ENCODE data around the gene IKZF5.

Gene IKZF5

GRCh38 chr10:123017421-123018165 is 9.0 kb upstream of the IKZF5 start:
- no peak for DNase-seq

- DNase-seq, result no peak
Observed at GRCh38 chr10:123016228-123016627, 7.6 kb upstream of the IKZF5 start.

DNA sequence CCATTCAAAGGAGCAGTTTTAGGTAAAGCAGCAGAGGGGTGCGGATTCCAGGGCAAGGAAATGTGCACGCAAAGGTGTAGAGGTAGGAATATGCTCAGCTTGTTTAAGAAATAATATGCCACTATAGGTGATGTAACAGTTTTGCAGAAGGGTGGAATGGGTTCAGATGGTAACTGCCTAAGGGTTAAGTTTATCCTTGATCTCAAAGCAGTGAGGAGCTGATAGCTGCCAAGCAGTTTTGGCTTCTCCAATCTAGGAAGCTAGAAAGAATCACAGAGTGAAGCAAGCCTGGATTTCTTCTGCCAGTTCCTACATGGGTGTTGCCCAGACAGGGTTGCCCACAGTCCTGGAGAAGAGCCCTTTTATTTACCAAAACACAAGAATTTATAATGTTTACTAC is 6.2 kb upstream of the IKZF5 start:
- no peak for DNase-seq

- no peak for DNase-seq
Observed at GRCh38 chr10:123013456-123014419, 5.1 kb upstream of the IKZF5 start.

DNA sequence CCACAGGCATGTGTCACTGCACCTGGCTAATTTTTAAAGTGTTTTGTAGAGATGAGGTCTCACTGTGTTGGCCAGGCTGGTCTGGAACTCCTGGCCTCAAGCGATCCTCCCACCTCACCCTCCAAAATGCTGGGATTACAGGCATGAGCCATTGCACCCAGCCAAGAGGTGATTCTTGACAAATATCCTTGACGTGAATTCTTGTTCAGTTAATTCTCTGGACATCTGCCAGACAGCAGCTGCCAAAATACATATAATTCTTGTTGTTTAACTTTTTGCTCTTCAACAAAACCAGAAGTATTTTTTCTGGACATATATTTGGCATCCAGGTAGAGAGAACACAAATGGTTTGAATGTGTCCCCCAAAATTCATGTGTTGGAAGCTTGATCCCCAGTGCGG is 3.4 kb upstream of the IKZF5 start:
- no peak for DNase-seq

DNA sequence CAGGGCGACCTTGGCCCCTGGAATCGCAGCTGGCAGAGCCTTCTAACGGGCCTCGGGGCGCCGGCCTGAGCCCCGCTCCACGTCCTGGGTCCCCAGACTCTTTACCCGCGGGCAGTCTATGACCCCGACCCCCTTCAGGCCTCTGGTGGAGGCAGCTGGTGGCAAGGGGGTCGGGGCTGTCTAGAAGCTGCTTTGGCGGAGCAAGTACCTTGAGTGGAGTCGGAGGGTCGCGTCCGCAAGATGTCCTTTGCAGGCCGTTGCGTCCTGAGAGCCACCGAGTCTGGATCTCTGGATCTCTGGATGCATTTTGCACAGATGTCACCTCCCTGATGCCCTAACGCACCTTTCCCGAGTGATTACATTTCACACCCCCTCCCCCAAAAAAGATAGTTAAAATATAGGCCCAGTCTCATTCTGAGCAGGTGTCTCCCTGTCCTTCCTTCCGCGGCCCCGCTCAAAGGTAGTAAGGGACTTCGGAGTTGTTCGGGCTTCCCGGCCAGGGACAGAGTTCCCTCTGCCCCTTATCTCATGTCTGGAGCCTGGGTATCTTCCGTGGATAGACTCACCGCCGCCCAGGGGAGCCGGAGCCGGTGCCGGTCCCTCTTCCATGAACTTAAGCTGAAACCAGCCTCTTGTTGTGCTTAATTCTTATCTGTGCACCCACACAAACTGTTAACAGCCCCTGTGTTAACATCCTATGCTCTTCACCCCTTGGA is 668 bp upstream of the IKZF5 start:
- peak; percentile 80 for DNase-seq

DNA sequence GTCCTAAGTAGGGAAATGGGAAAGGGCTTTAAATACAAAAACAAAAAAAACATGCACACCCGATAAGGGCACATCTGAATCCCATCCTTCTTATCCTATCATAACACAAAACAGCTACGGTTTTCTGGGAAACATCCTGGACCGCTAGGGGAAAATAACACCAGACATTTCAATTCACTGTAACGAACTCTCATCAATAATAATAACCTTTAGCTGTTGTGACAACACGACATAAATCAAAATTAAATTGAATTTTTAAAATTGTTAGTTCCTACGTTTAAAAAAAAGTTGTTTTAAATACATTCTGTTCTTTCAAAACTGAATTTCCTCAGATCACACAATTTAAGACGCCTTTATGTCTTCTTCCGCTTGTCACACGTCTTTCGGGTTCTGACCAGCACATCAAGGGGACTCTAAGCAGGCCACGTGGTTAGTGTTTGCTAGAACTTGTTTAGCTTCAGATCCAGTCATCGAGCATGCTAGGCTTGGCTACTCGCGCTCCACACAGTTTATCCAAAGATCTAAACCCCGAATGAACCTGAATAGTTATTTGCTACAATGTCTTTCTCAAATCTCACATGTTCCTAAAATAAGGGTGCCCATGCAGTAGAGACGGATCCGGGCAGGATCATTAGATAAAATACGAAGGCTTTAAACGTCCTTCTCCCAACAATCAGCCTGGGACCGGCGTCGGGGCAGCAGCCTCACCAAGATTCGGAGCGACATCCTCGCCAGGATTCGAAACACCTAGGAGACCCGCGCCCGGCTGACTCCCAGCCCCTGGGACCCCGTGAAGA is 839 bp downstream of the IKZF5 start:
- DNase-seq, result no peak

DNA sequence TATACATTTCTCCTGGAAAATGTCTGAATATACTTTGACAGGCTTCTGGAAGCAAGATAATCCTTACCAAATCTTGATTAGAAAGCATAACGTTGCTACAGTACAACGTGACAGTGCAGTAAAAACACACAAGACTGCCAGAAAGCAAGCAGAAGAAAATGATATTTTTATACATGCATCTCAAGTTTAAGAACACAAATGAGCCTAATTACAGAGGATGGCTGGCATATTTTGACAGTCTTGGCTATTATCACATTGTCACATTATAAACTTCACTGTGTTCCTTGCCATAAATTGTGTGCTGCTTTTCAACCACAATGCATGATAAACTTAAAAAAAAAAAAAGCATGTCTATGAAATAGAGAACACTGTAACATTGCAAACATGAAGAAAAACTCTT is 4.3 kb downstream of the IKZF5 start:
- no peak for DNase-seq

DNA sequence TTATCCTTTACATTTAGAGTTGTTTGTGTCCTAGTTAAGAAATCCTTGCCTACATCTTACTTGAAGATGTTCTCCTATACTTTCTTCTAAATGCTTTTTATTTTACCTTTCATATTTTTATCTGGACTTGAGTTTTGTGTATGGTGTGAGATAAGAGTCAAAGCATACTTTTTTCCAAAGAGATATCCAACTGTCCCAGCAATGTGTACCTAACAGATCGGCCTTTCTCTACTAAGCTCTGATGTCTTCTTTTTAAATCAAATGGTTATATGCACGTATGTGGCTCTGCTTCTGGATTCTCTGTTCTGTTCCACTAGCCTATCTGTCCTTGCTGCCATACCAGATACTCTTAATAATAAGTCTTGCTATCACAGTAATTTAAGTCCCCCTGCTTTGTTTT is 7.2 kb downstream of the IKZF5 start:
- DNase-seq, result no peak

DNA sequence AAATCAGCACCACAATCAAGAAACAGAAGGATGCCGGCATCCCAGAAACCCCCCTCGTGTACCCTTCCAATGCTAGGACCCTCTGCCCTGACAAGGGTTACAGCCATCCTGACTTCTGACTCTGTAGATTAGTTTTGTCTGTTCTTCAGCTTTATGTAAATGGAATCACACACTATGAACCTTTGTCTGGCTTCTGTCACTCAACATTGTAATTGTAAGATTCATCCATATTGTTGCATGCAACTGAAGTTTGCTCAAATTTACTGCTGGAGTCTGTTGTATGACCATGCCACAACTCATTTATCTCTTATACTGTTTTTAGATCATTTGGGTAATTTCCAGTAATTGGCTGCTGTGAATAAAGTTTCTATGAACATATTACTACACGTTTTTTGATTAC is 8.4 kb downstream of the IKZF5 start:
- no peak for DNase-seq

DNA sequence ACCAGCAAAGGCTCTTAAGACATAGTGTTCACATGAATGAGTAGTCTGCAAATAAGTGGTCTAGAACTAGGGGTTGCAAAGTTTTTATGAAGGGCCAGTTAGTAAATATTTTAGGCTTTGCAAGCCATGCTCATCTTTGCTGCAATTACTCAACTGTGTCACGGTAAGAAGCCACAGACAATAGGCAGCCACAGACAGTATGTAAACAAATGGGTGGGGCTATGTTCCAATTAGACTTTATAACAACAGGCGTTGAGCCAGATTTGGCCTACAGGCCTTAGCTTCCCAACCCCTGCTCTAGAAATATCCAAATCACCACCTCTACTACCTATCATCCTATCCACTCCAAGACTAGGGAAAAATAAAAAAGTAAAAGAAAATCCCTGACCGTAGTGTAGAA is 9.2 kb downstream of the IKZF5 start:
- no peak for DNase-seq

GRCh38 chr10:122998934-122999333 is 9.7 kb downstream of the IKZF5 start:
- no peak for DNase-seq

GRCh38 chr10:122998360-122998917 is 10.2 kb downstream of the IKZF5 start:
- DNase-seq, result no peak

DNA sequence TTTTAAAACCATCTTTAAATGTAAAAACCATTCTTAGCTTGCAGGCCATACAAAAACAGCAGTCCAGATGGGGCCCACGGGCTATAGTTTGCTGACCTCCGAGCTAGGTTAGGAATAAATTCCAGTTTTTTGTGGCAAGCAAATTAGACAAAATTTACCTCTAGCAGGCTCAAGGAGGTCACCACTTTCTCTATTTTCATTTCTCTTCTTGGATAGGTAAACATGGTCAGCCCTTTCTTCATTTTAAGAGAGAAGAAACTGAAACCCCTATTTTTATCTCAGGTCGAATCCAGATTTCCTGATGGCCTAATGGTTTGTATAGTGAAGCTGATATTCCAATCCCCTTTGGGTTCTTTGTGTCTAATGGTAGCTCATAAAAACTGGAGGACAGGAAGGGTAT is 10.7 kb downstream of the IKZF5 start:
- DNase-seq, result no peak

DNA sequence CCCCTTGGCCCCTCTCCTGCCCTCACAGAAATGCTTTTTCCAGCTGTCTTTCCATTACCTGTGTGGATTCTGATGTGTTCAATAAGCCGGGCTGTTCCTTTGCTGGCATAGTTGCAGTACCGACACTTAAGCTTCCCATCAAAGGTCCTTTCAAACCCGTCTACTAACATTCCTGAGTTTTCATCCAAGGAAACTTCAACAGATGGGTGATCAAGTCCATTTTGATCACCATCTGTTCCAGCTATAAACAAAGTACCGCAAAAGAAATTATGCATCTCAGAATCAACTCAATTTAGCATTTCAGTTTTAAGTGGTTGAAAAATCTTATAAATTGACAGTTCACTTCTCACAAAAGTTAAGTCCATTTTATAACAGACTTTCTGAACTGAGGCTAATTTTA is 12.7 kb downstream of the IKZF5 start:
- DNase-seq, result no peak

GRCh38 chr10:122993797-122994336 is 14.7 kb downstream of the IKZF5 start:
- no peak for DNase-seq

DNA sequence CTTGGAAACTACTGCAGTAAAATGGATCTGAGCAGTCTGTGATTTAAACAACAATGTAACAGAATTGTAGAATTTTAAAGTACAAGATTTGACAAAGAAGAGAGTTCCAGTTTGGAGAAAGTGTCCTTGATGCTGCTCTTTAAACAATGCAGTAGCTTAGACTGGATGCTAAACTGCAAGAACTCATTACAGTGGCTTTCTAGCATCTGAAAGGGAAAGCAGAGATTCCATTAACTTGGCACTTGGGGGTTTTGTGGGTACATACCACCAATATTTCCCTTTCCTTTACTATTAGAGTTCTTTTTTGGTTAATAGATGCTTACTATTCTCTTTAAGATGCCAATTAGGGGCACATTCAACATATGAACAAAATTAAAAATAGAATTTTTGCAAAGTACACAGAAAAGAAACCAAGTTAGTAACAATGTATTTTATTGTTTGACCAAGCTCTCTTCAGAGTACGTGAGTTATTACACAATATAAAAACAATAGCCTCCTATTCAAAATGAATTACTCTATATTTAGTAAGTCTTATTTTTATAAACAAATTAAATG is 16.5 kb downstream of the IKZF5 start:
- no peak for DNase-seq

DNA sequence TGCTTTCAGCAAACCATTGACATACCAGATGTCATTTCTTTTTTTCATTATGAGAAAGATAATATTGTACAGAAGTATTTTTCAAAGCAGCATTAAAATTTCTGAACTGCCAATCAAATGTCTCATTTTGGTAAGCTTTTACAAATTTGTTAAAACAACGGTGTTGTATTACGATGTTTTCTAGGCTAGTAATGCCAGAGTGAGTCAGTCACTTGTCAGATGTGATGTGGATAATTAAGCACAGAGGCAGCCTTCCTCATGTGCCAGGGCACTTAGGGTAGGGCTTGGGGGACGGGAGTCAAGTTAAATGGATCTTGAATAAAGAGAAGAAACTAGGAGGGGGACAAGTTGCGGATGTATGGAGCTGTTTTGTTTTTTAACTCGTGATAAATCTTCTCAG is 18.3 kb downstream of the IKZF5 start:
- no peak for DNase-seq

- DNase-seq, result no peak
Observed at GRCh38 chr10:122988501-122988900, 20.1 kb downstream of the IKZF5 start.

GRCh38 chr10:122986335-122986734 is 22.3 kb downstream of the IKZF5 start:
- DNase-seq, result no peak

DNA sequence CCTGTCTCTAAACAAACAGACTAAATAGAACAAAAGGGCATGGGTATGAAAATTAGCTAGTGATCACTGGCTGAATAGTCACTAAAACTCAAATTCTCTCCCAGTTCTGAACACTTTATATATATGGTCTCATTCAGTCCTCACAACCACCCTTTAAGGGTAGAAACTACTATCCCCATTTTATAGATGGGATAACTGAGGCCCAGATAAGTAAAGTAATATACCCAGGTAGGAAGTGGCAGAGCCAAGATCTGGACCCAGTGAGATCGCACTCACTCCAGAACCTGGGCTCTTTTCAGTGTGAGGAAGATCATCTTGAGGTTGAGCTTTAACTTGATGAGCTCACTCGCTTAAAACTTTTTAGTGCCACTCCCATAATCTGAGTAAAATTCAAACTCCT is 23.9 kb downstream of the IKZF5 start:
- no peak for DNase-seq
